ACHN (cell line): Measurements from ENCODE around the gene C11orf98.
"Not testable (repeated sequence)": the region's sequence is repeated elsewhere in the genome, so short reads cannot be mapped to it uniquely, and the experiment has no call there.

Source experiments
- DNase-seq: peaks from one replicate; pipeline ENCODE4 v3.0.0-alpha.2; 2015
- in situ Hi-C: cut with HindIII; loops from 2 replicates; pipeline ENCODE4 v1.10.0; 2017; ENCODE audit warnings: low sequenced_read_pairs, low pct_ligation_motif_present, low pct_unique_long_range_greater_than_20kb

C11orf98 gene

DNA sequence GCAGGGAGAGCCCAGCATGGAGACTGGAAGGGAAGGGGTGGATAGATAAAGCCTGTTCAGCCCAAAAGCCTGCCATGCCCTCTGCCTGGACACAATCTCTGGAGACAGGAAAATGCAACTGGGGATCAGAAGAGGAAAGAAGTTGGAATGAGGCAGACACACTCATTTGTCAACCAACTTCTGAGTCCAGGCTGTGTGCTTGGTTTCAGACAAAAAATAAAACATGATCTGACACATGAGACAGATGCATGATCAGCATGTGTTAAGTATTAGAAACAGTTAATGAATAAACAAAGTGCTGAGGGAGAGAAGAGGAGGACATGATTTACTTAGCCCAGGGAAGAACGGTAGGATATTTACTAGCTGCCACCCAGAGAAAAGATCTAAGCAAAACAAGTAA, 23.5 kb upstream of the C11orf98 start:
- in situ Hi-C loops = no loop called here
- DNase-seq = no peak

DNA sequence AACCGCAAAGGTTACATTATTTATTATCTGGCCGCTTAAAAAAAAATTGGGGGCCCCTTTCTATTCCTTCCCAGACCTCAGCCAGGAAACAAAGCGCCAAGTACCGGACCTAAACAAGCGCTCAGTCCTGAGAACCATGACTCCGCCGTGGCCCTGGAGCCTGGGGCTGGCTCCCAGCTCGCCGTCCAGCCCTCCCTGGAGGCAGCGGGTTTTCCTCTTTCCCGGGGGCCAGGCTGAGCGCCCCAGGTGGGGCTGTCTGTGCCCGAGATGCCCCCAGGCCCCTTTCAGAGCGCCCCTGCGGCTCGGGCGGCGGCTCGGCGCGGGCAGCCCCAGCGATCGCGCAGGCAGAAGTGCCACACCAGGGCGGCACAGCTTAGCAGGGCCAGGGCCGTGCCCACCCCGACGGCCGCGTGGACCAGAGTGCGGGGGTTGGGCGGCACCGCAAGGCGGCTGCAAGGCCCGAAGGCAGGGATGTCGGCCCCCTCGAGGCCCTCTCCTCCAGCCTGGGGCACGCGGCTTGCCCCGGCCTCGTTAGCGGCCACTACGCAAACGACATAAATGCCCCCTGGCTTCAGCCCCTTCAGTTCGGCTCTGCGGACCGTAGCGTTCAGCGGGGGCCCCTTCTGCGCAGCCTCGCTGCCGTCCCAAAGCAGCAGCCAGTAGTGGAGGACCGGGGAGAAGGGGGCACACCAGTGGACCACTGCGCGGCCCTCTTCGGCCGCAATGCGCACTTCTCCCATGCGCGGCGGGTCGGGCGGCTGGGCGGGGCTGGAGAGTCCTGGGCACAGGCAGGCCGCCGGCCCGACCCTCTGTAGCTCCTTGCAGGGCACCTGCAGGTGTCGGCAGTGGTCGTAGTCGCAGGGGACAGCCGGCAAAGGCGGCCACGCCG, 22.7 kb upstream of the C11orf98 start:
- in situ Hi-C loops = no loop called here
- DNase-seq = no peak

DNA sequence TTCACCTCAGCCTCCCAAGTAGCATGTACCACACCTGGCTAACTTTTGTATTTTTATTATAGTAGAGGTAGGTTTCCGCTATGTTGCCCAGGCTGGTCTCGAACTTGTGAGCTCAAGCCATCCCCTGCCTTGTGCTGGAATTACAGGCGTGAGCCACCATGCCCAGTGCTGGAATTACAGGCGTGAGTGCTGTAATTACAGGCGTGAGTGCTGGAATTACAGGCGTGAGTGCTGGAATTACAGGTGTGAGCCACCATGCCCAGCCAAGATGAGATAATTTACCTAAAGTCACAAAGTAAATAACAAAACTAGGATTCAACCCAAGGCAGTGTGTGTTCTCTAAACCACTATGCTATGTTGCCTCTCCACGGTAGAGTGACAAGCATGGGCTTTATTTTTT, 17.5 kb upstream of the C11orf98 start:
- in situ Hi-C loops = no loop called here
- DNase-seq = no peak

DNA sequence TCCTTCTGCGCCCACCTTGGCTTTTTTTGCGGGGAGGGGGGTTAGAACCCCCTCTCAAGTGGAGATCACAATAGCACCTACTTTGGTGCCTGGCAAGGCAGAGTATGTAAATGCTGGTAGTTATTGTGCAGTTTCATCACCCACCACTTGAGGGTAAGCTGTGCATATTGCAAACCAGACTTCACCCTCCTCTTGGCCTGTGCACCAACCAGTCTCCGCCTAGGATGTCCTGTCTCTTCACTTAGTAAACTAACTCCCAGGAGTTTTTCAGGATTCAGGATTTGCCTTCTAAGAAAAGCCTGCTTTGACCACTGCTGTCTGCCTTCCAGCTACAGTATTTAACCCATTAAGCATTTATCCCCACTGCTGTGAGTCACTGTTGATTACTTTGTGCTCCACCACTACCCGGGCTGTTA, 15.8 kb upstream of the C11orf98 start:
- in situ Hi-C loops = no loop called here
- DNase-seq = peak; percentile 74

DNA sequence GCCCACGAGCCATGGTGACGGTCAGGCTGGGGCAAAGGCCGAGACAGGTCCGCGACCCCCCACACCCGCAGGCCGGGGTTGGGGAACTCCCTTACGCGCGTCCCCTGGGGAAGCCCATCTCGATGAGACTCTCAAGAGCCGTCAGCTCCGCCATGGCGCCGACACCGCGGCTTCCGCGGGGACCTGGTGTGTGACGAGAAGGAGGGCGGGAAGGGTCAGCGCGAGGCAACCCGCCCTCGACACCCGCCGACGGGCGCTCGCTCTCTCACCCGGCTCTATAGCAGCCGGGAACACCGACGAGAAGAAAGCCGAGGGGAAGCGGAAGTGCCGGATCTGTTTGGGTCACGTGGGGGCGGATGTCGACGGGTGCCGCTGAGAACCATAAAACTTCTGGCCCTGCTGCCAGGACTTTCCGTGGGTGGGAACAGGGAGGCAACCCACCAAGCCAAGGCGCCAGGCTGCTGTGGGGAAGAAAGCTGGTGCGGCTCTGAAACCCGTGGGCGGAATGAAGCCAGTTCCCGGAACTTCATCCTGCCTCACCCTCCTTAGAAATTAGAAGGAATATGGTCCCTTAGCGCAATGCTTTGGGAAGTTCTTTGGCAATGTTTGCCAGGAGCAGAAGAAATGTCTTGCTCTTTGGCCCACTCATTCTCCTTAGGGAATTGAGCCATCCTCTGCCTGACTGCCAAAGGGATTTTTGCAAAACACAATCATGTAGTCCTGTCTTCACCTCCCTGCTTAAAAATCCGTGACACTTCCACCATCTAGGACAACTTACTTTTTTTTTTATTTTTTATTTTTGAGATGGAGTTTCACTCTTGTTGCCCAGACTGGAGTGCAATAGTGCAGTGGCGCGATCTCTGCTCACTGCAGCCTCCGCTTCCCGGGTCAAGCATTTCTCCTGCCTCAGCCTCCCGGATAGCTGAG, 14.0 kb upstream of the C11orf98 start, which contains the start of gene UBXN1:
Gene UBXN1 (minus strand): TSS at position 304 of the 927 bp plus-strand sequence. CDS start 150 bp downstream, at position 154.
- peak; percentile 80 for DNase-seq
- in situ Hi-C loops = no loop called here

DNA sequence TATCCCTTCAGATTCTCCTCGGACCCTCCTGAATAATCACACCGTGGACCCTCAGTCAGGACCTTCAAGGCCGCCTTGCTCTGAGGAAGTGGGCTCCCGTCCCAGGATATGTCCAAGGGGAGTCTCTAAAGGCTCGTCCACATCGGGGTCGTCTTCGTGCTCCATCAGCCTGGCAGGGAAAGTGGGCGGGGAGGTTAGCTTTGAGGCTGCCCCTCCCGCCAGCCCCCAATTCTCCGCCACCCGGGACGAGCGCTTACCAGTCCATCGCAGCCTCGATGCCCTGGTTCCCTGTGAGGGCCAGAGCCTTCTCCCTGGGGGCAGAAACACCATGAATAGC, 13.4 kb upstream of the C11orf98 start:
- DNase-seq = no peak
- in situ Hi-C loops = no loop called here

DNA sequence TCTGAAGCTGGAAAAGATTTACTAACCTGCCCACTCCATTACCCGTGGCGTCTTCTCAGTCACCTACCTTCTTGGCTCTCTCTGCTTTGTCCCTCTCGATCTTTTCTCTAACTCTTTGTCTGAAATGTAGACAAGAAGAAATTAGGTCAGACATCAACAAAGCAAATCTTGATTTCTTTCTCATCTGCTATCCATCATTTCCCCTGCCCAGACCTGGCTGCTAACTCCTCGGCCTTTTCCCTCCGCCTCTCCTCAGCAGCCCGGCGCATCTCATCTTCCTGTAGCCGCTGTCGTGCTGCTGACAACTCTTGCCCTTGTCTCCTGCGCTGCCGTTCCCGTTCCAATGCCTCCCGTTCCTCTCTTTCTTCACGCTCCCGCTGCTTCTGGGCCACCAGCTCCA, 12.7 kb upstream of the C11orf98 start:
- in situ Hi-C loops = no loop called here

DNA sequence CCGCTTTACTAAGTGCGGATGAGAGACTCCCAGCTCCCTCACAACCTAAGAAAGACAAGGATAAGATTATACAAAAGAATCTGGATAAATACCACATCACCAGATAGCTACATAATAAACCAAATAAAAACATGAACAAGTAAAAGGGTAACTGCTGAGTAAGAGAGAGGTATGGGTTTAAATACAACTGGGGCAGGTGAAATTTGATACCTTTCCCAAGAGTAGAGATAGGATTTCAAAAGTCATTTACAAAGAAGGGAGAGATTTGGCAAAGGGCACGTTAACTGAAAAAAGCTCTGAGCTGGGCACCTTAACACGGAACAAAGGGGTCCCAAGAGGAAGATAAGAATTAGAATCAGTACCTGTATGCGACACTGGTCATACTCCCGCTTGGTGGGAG, 12.1 kb upstream of the C11orf98 start:
- DNase-seq = no peak
- in situ Hi-C loops = no loop called here

More for the DNA sequence above, 12.7 kb upstream of the C11orf98 start:
- DNase-seq = no peak

DNA sequence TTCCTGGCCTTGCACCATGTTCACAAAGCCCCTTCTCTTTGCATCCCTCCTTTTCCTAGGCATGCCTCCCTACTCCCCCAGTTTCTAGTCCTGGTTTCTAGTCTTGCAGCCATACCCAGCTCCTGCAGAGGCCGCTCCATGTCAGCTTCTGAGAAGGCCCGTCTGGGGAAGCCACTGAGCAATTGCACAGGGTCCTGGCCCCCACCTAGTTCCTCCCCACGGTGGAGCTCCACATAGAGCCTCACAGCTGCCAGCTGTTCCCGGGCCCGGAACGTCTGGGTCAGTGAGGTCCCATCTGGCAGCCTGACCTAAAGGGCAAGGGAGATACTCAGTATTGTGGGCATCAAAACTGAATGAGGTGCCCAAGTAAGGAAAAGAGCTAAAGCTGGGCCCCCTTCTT, 11.7 kb upstream of the C11orf98 start:
- in situ Hi-C loops = no loop called here
- DNase-seq = no peak

DNA sequence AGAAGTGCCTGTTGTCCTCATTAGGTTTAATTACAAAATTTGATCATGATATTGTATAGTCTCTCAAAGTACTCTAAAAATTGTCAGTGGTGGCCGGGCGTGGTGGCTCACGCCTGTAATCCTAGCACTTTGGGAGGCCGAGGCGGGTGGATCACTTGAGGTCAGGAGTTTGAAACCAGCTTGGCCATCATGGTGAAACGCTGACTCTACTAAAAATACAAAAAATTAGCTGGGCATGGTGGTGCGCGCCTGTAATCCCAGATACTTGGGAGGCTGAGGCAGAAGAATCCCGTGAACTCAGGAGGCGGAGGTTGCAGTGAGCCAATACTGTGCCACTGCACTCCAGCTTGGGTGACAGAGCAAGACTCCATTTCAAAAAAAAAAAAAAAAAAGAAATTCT, 10.4 kb upstream of the C11orf98 start:
- DNase-seq, in situ Hi-C loops: not testable (repeated sequence)

DNA sequence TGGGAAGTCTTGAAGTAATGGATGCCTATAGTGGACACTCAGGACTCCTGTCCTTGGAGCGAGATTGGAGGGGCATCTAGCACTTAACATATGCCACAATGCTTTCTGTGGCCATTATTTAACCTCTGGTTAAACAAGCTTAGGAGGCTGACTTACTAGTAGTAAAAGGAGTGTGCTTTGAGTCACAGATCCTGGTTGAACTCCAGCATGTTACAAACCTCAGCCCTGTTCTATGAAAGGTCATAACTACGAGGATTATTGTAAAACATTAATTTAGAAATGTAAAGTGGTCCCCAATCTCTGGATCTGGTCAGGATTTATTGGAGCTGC, 8.2 kb upstream of the C11orf98 start:
- in situ Hi-C loops = loop anchor here (5.0 kb wide), 1 partner anchor 39 kb away; no protein-coding TSS in a partner anchor

DNA sequence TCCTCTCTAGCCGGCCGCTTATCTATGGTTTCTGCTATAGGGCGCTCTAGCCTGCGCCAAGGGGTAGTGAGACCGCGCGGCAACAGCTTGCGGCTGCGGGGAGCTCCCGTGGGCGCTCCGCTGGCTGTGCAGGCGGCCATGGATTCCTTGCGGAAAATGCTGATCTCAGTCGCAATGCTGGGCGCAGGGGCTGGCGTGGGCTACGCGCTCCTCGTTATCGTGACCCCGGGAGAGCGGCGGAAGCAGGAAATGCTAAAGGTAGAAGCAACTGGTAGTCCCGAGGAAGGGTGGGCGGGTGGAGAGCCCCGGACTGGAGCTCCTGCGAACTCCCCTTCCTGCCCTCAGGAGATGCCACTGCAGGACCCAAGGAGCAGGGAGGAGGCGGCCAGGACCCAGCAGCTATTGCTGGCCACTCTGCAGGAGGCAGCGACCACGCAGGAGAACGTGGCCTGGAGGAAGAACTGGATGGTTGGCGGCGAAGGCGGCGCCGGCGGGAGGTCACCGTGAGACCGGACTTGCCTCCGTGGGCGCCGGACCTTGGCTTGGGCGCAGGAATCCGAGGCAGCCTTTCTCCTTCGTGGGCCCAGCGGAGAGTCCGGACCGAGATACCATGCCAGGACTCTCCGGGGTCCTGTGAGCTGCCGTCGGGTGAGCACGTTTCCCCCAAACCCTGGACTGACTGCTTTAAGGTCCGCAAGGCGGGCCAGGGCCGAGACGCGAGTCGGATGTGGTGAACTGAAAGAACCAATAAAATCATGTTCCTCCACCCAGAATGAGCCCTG, 6.8 kb upstream of the C11orf98 start, which contains the start of the genes LBHD1 and UQCC3:
Gene LBHD1 (minus strand): TSS at position 660 of the 782 bp plus-strand sequence. CDS start 2,236 bp downstream, outside the sequence.
Gene UQCC3 (plus strand): TSS at position 66 of the 782 bp plus-strand sequence. CDS start 73 bp downstream, at position 139.
- in situ Hi-C loops = loop anchor here (5.0 kb wide), 1 partner anchor 41 kb away; no protein-coding TSS in a partner anchor
- DNase-seq = peak; percentile 78

More for the DNA sequence above, 8.2 kb upstream of the C11orf98 start:
- DNase-seq = no peak

DNA sequence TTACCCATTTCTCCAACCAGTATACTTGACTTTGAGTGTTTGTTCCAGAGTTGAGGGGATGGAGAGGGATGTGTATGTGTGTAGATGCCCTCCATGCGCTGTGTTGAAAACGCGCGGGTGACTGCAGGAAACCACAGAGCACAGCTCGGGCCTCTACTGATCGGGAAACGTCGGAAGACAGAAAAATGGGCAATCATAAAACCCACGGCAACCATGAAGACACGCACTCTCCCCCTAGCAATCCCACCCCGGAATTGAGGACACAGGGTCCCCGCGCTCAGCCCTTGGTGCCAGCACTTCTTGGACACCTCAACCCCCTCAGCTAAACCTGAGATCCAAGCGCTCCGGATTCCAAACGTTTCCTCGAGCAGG, 6.2 kb upstream of the C11orf98 start:
- in situ Hi-C loops = loop anchor here (5.0 kb wide), 1 partner anchor 41 kb away; no protein-coding TSS in a partner anchor

DNA sequence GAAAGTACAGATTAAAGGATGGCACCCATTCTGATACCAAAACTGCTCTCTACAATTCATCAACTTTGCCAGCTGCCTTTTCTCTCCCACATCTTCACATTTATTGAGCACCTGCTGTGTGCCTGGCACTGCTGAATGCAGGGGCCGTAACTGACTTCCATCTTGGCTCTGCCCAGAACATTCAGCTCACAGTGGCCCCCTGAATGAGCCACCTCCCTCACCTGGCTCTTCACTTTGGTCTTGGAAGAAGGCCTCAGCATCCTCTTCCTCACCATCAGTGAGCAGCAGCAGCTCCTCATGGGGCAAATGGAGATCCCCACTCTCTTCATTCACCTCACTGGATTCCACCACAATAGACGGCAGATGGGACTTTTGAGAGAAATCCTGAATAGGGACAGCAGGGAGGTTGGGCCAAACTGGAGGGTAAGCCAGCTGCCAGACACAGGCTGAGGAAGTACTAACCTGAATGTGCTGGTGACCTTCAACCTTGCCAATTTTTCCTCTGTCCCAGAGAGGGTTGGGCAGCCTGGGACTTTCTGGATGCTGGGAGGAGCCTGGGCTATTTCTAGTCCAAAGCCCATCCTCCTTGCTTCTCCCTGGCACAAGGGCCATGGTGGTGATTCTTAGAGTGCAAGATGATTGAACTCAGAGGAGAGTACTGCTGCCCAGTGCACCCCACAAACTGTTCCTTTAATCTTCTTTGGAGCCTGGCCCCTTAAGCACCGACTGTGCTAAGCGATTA, 4.6 kb upstream of the C11orf98 start:
- DNase-seq = no peak
- in situ Hi-C loops = loop anchor here (5.0 kb wide), 1 partner anchor 43 kb away; no protein-coding TSS in a partner anchor

More for the DNA sequence above, 6.2 kb upstream of the C11orf98 start:
- DNase-seq = peak; percentile 24

DNA sequence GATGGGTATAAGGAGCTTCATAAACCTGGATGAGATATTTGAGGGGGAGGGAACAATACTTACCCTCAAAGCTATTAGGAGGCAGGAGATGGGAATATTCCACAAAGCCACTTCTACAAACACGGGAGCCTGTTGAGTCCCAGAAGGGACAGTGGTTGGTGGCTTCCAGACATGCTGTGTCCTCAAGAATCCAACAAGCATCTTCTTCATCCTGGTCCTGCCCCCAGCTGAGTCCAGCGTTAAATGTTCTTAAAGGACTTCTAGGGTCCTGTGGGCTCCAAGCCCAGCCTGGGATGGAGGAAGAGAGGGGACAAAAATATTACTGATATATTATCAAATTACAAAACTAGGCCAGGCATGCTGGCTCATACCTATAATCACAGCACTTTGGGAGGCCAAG, 2.5 kb upstream of the C11orf98 start:
- DNase-seq = no peak
- in situ Hi-C loops = no loop called here

DNA sequence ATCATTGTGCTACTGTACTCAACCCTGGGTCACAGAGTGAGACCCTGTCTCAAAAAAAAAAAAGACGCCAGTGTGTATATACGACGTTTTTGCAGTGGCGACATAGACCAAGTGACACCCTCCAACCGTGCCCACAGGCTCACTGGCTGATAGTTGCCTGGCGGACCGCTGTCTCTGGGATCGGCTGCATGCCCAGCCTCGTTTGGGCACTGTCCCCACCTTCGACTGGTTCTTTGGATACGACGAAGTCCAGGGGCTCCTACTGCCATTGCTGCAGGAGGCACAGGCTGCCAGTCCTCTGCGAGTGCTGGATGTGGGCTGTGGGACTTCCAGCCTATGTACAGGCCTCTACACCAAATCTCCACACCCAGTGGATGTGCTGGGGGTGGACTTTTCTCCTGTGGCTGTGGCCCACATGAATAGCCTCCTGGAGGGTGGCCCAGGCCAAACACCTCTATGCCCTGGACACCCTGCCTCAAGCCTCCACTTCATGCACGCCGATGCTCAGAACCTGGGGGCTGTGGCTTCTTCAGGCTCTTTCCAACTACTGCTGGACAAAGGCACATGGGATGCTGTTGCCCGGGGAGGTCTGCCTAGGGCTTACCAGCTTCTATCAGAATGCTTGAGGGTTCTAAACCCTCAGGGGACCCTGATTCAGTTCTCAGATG, 1.4 kb upstream of the C11orf98 start:
- in situ Hi-C loops = no loop called here
- no peak for DNase-seq

DNA sequence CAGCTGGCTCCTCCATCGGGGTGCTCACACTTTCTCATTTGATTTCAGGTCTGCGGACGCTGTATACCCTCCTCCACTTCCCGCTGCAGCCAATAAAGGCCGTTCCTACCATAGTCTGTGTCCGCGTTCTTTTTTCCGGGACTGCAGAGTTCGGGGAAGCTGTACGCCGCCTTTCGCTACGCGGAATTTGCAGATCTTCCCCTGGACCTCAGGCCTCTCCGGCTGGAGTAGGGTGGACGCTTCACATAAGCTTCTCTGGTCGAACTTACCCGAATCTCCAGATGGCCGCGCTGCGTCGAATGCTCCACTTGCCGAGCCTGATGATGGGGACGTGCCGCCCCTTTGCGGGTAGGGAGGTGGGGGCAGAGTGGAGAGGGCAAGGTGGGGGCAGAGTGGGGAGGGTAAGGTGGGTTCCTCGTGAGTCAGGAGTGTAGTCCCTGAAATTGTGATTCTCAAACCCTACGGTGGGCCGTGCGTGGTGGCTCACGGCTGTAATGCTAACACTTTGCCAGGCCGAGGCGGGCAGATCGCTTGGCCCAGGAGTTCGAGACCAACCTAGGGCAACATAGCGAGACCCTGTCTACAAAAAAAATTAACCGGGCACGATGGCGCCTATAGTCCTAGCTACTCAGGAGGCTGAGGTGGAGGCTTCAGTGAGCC, 719 bp upstream of the C11orf98 start:
- in situ Hi-C loops = no loop called here
- peak; percentile 47 for DNase-seq
